Mucosa of rectum (tissue), 2 donors: ENCODE data around the gene LBX2.

Experiments used
- H3K27ac ChIP-seq, 2 donors: one replicate each; pipeline ENCODE4 v1.7.0; 2013; ENCODE audit warnings: inconsistent platforms in 2 of 2, low read depth in 2 of 2, low read length in 2 of 2
- H3K27me3 ChIP-seq, 2 donors: one replicate each; pipeline ENCODE4 v1.7.0; 2013; ENCODE audit warnings: low read length in 2 of 2; ENCODE audit not compliant: control insufficient read depth in 2 of 2, insufficient read depth in 2 of 2
- H3K36me3 ChIP-seq, 2 donors: one replicate each; pipeline ENCODE4 v1.7.0; 2013; ENCODE audit warnings: low read length in 2 of 2; ENCODE audit not compliant: control insufficient read depth in 2 of 2, insufficient read depth in 2 of 2
- H3K4me1 ChIP-seq, 2 donors: one replicate each; pipeline ENCODE4 v1.7.0; 2013; ENCODE audit warnings: low read length in 2 of 2, mild to moderate bottlenecking in 1 of 2; ENCODE audit not compliant: control insufficient read depth in 2 of 2, insufficient read depth in 2 of 2
- H3K4me3 ChIP-seq, 2 donors: one replicate each; pipeline ENCODE4 v1.7.0; 2013; ENCODE audit warnings: low read length in 2 of 2
- H3K9ac ChIP-seq, 2 donors: one replicate each; pipeline ENCODE4 v1.7.0; 2013; ENCODE audit warnings: low read length in 2 of 2, low read depth in 1 of 2, mild to moderate bottlenecking in 1 of 2
- H3K9me3 ChIP-seq, 2 donors: one replicate each; pipeline ENCODE4 v1.7.0; 2013; ENCODE audit warnings: low read length in 2 of 2; ENCODE audit not compliant: control insufficient read depth in 2 of 2
- donor health status: healthy.
- donor health status: Normal muscosa, but diverticular disease.

Gene LBX2

GRCh38 chr2:74535440-74535965, 36.1 kb upstream of the LBX2 start:
- H3K36me3 ChIP-seq, result peaks cover 6 to 10% of the 10 kb centered on the region in 2 donors

GRCh38 chr2:74534411-74534810, 35.0 kb upstream of the LBX2 start:
- Histone ChIP-seq H3K27ac (no peak overlapping the region), H3K36me3 (peaks cover 6 to 10% of the 10 kb centered on the region in 2 donors), H3K9me3 (no peaks in the 10 kb centered on the region), H3K27me3 (no peaks in the 10 kb centered on the region), H3K4me3 (no peak overlapping the region), H3K9ac (no peak overlapping the region), H3K4me1 (peaks cover 8 to 13% of the 10 kb centered on the region in 2 donors)

More at GRCh38 chr2:74535440-74535965, 36.1 kb upstream of the LBX2 start:
- no peak overlapping the region for H3K4me3 ChIP-seq
- no peaks in the 10 kb centered on the region for H3K27me3 ChIP-seq
- peaks cover 8 to 12% of the 10 kb centered on the region in 2 donors for H3K4me1 ChIP-seq
- no peak overlapping the region for H3K27ac ChIP-seq
- no peaks in the 10 kb centered on the region for H3K9me3 ChIP-seq
- H3K9ac ChIP-seq, result no peak overlapping the region

- no peak overlapping the region for H3K27ac ChIP-seq
- no peaks in the 10 kb centered on the region for H3K27me3 ChIP-seq
- no peak overlapping the region for H3K4me3 ChIP-seq
- no peak overlapping the region for H3K9ac ChIP-seq
- peaks cover 6 to 10% of the 10 kb centered on the region in 2 donors for H3K36me3 ChIP-seq
- no peaks in the 10 kb centered on the region for H3K9me3 ChIP-seq
- H3K4me1 ChIP-seq, result peaks cover 17 to 18% of the 10 kb centered on the region in 2 donors
These were observed 34.1 kb upstream of the LBX2 start for GRCh38 chr2:74533464-74533863.

- H3K9me3 ChIP-seq, result no peaks in the 10 kb centered on the region
- H3K9ac ChIP-seq, result no peak overlapping the region
- no peak overlapping the region for H3K27ac ChIP-seq
- H3K27me3 ChIP-seq, result no peaks in the 10 kb centered on the region
- peaks cover 23 to 24% of the 10 kb centered on the region in 2 donors for H3K4me1 ChIP-seq
- peaks cover 8 to 23% of the 10 kb centered on the region in 2 donors for H3K36me3 ChIP-seq
- H3K4me3 ChIP-seq, result no peak overlapping the region
These were observed 32.8 kb upstream of the LBX2 start for GRCh38 chr2:74532222-74532621.

- H3K4me1 ChIP-seq, result peaks cover 23 to 25% of the 10 kb centered on the region in 2 donors
- no peaks in the 10 kb centered on the region for H3K9me3 ChIP-seq
- H3K27me3 ChIP-seq, result no peaks in the 10 kb centered on the region
- H3K27ac ChIP-seq, result no peak overlapping the region
- no peak overlapping the region for H3K9ac ChIP-seq
- peaks cover 14 to 28% of the 10 kb centered on the region in 2 donors for H3K36me3 ChIP-seq
- no peak overlapping the region for H3K4me3 ChIP-seq
These were observed 32.3 kb upstream of the LBX2 start for GRCh38 chr2:74531666-74532065.

GRCh38 chr2:74530239-74531187, 31.1 kb upstream of the LBX2 start:
- peak overlapping the region; percentile 94 to 97 for H3K4me3 ChIP-seq
- peaks cover 18 to 37% of the 10 kb centered on the region in 2 donors for H3K36me3 ChIP-seq
- H3K27me3 ChIP-seq, result no peaks in the 10 kb centered on the region
- H3K9me3 ChIP-seq, result no peaks in the 10 kb centered on the region
- peak overlapping the region; percentile 83 to 88 for H3K9ac ChIP-seq
- H3K4me1 ChIP-seq, result peaks cover 25 to 28% of the 10 kb centered on the region in 2 donors
- peak overlapping the region; percentile 68 to 90 for H3K27ac ChIP-seq

GRCh38 chr2:74529357-74530238, 30.2 kb upstream of the LBX2 start, which contains the start of the genes AUP1 and HTRA2:
Gene AUP1, minus strand, starts transcription at chr2:74529706. Its CDS starts 77 bp downstream, at chr2:74529629.
Gene HTRA2, plus strand, starts transcription at chr2:74529933. Its CDS starts 74 bp downstream, at chr2:74530007.
- H3K27me3 ChIP-seq, result no peaks in the 10 kb centered on the region
- peak within 1 kb of the TSS; percentile 88 to 96 for H3K9ac ChIP-seq
- peaks cover 18 to 37% of the 10 kb centered on the region in 2 donors for H3K36me3 ChIP-seq
- peak within 1 kb of the TSS; percentile 87 to 90 for H3K27ac ChIP-seq
- peak within 1 kb of the TSS; percentile 94 to 97 for H3K4me3 ChIP-seq
- no peaks in the 10 kb centered on the region for H3K9me3 ChIP-seq
- H3K4me1 ChIP-seq, result peaks cover 32 to 33% of the 10 kb centered on the region in 2 donors

- Histone ChIP-seq H3K4me1 (peaks cover 32 to 33% of the 10 kb centered on the region in 2 donors), H3K9me3 (no peaks in the 10 kb centered on the region), H3K27me3 (no peaks in the 10 kb centered on the region), H3K4me3 (peak overlapping the region; percentile 94 to 97), H3K27ac (peak overlapping the region; percentile 87 to 90), H3K9ac (peak overlapping the region; percentile 88 to 96), H3K36me3 (peaks cover 18 to 37% of the 10 kb centered on the region in 2 donors)
These were observed 29.4 kb upstream of the LBX2 start for GRCh38 chr2:74528600-74529356.

GRCh38 chr2:74527741-74528140, 28.3 kb upstream of the LBX2 start:
- H3K9ac ChIP-seq, result no peak overlapping the region
- peak overlapping the region in 1 of 2 donors; percentile 97 for H3K4me3 ChIP-seq
- no peaks in the 10 kb centered on the region for H3K9me3 ChIP-seq
- H3K27ac ChIP-seq, result no peak overlapping the region
- no peaks in the 10 kb centered on the region for H3K27me3 ChIP-seq
- H3K4me1 ChIP-seq, result peaks cover 32 to 33% of the 10 kb centered on the region in 2 donors
- peaks cover 16 to 31% of the 10 kb centered on the region in 2 donors for H3K36me3 ChIP-seq
